ENCODE results near the gene ZFP36.

Gene ZFP36

DNA sequence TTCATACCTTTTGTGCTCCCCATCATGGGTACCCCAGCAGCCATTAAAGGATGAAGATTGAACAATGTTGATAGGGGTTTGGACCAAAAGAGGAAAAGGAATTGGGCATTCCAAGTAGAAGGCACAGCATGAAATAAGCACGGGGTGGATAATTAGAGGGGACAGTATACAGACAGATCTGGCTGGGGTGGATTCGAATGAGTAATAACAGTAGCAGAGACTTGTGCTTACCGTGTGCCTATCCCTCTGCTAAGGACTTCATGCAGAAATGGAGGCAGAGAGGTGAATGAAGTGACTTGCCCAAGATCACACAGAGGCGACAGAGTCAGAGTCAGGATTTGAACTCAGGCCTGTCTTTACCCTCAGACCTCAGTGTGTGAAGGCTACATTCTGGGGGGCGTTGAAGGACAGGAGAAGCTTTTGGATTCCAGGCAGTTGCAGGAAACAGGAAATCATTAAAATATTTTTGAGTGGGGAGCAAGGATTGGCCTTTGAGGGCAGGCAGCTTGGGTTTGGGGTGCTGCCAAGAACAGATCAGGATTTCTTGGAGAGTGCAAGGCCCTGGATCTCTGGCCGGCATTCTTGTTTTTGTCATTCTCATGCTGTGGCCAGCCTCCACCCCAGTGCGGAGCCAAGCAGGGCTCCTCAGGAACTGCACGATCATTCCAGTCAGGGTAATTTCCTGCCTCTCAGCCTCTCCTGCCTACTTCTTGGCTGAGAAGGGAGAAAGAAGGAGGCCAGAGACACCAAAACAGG lies 34.4 kb upstream of the ZFP36 start:
- TF ChIP-seq ZBTB7A (IDR thresholded peaks at IDR 0.05; ENCODE audit: low read depth), result no peak
- TF ChIP-seq, protein P1, sequence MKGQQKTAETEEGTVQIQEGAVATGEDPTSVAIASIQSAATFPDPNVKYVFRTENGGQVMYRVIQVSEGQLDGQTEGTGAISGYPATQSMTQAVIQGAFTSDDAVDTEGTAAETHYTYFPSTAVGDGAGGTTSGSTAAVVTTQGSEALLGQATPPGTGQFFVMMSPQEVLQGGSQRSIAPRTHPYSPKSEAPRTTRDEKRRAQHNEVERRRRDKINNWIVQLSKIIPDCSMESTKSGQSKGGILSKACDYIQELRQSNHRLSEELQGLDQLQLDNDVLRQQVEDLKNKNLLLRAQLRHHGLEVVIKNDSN (IDR thresholded peaks at IDR 0.05), result no peak

DNA sequence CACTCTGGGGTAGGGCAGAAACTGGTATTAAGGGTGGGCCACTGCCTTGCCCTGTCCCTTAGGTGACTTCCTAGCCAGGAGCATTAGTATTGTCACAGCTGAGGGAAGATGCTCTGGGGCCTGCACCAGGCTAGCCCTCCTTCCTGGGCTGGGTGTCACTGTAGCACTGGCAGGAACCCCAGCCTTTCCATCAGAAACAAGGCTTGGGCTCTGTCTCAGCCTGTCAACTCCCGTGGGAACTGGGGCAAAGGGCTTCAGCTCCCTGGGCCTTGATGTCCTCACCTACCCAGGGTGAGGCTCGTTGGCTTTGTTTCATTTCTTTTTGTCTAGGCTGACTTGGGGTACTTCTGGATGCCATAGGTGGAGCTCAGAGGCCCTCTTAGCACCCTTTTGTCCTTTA lies 33.7 kb upstream of the ZFP36 start:
- TF ChIP-seq NFIC (IDR thresholded peaks at IDR 0.05) (no peak), CEBPB (IDR thresholded peaks at IDR 0.05) (no peak), RAD21 (IDR thresholded peaks at IDR 0.05; ENCODE audit: low read depth) (no peak), YY1 (IDR thresholded peaks at IDR 0.05; ENCODE audit: low read depth) (no peak), TCF12 (IDR thresholded peaks at IDR 0.05; ENCODE audit: low read depth) (no peak), TEAD4 (IDR thresholded peaks at IDR 0.05) (no peak), FOXM1 (IDR thresholded peaks at IDR 0.05; ENCODE audit: borderline replicate concordance, low read depth) (no peak), CREB1 (IDR thresholded peaks at IDR 0.05; ENCODE audit: low read depth) (no peak), EP300 (IDR thresholded peaks at IDR 0.05; ENCODE audit: borderline replicate concordance) (no peak), EGR1 (IDR thresholded peaks at IDR 0.05) (no peak)
- TF ChIP-seq, protein P2, sequence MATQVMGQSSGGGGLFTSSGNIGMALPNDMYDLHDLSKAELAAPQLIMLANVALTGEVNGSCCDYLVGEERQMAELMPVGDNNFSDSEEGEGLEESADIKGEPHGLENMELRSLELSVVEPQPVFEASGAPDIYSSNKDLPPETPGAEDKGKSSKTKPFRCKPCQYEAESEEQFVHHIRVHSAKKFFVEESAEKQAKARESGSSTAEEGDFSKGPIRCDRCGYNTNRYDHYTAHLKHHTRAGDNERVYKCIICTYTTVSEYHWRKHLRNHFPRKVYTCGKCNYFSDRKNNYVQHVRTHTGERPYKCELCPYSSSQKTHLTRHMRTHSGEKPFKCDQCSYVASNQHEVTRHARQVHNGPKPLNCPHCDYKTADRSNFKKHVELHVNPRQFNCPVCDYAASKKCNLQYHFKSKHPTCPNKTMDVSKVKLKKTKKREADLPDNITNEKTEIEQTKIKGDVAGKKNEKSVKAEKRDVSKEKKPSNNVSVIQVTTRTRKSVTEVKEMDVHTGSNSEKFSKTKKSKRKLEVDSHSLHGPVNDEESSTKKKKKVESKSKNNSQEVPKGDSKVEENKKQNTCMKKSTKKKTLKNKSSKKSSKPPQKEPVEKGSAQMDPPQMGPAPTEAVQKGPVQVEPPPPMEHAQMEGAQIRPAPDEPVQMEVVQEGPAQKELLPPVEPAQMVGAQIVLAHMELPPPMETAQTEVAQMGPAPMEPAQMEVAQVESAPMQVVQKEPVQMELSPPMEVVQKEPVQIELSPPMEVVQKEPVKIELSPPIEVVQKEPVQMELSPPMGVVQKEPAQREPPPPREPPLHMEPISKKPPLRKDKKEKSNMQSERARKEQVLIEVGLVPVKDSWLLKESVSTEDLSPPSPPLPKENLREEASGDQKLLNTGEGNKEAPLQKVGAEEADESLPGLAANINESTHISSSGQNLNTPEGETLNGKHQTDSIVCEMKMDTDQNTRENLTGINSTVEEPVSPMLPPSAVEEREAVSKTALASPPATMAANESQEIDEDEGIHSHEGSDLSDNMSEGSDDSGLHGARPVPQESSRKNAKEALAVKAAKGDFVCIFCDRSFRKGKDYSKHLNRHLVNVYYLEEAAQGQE (IDR thresholded peaks at IDR 0.05; ENCODE audit: low read depth), result no peak
- TF ChIP-seq, protein P1 (IDR thresholded peaks at IDR 0.05), result no peak
- TF ChIP-seq, protein P3, sequence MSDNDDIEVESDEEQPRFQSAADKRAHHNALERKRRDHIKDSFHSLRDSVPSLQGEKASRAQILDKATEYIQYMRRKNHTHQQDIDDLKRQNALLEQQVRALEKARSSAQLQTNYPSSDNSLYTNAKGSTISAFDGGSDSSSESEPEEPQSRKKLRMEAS (IDR thresholded peaks at IDR 0.05), result no peak

DNA sequence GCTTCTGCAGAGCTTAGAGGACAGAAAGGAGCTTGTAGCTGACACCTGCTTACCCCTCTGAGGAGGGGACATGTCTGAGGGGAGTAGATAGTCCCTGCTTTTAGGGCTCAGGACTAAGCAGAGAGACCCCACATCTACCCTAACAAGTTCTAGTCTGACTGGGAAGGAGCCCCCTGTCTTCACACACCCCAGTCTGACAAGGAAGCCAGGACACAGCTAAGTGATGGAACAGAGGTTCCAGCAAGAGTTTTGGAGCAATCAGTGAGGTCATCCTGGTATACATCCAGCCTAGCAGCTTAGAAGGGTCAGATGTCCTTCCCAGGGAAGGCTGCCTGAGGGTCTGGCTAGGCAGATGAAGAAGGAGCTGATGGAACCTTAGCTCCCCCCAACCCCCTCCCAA lies 30.7 kb upstream of the ZFP36 start:
- no peak for TF ChIP-seq RAD21 (IDR thresholded peaks at IDR 0.05; ENCODE audit: low read depth)
- TF ChIP-seq EGR1 (IDR thresholded peaks at IDR 0.05), result no peak
- no peak for TF ChIP-seq TCF12 (IDR thresholded peaks at IDR 0.05; ENCODE audit: low read depth)
- no peak for TF ChIP-seq TEAD4 (IDR thresholded peaks at IDR 0.05)
- TF ChIP-seq, protein P3 (IDR thresholded peaks at IDR 0.05), result no peak
- TF ChIP-seq, protein P2 (IDR thresholded peaks at IDR 0.05; ENCODE audit: low read depth), result no peak
- TF ChIP-seq EP300 (IDR thresholded peaks at IDR 0.05; ENCODE audit: borderline replicate concordance), result no peak
- no peak for TF ChIP-seq ZBTB7A (IDR thresholded peaks at IDR 0.05; ENCODE audit: low read depth)

DNA sequence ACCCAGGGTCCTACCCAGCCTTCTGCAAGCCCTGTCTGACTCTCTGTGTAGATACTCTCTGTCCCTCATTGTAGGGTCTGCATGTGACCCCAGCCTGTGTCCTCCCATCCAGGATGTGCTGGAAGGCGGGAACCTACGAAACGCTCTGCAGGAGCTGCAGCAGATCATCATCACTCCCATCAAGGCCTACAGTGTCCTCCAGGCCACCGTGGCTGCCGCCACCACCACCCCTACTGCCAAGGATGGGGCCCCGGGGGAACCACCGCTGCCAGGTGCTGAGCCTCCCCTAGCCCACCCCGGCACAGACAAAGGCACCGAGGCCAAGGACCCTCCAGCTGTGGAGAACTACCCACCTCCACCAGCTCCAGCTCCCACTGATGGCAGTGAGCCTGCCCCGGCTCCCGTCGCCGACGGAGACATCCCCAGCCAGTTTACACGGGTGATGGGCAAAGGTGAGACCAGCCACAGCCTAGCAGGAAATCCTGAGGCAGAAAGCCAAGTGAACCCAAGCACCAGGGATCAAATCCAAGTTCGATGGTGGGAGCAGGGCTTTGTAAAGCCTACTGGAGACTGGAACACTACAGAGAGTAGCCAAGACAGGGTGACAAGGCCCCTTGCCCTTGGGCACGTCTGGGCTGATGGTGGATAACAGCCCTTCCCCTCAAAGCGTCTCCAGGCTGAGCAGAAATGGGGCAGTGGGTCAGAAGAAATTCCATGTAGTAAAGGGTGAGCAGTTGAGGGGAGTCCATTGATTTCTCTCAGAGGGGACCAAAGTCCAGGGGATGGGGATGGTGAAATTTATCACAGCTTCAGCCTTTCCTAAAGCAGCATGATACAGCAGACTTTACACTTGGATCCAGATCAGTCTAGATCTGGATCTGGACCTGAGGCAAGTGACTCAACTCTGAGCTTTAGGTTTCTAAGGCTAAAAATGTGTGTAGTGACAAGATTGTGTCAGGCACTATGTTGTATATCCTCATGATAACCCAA lies 29.0 kb upstream of the ZFP36 start:
- TF ChIP-seq, protein P2 (IDR thresholded peaks at IDR 0.05; ENCODE audit: low read depth), result no peak
- TF ChIP-seq EP300 (IDR thresholded peaks at IDR 0.05; ENCODE audit: borderline replicate concordance) (no peak), TCF12 (IDR thresholded peaks at IDR 0.05; ENCODE audit: low read depth) (no peak), TEAD4 (IDR thresholded peaks at IDR 0.05) (no peak), ZBTB7A (IDR thresholded peaks at IDR 0.05; ENCODE audit: low read depth) (no peak), FOXM1 (IDR thresholded peaks at IDR 0.05; ENCODE audit: borderline replicate concordance, low read depth) (no peak)
- TF ChIP-seq, protein P3 (IDR thresholded peaks at IDR 0.05), result no peak

Measured in Ishikawa (cell line).